ENCODE measurements around the gene FSD1.

FSD1 gene

DNA sequence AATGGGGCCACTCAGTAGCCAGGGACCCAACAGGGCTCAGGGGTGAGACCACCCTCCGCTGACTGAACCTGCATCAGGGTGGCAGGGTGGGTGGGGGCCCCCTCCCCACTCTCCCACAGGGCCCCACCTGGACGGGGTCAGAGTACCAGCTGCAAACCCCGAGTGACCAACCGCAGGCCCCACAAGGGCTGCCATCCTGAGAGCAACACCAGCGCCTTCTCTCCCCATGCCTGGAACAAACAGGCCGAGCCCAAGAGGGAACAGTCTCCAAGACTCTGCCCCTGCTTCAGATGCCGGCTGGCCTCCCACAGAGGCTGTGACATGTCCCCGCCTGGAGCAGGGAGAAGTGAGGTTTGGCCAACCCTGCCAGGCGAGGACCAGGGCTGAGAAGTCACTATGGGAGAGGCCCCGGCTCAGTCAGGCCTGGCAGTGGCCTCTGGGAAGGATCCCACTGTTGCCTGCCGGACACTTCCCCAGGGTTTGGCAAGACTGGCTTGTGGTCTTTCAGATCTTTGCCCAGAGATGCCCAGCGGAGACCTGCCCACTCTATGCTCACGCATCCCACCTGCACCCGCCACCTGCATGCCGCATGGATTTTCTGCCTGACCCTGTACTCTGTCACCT is 66.1 kb downstream of the FSD1 start:
- no peak for DNase-seq (ENCODE audit: insufficient read length, low spot score)
- TF ChIP-seq, protein P1, sequence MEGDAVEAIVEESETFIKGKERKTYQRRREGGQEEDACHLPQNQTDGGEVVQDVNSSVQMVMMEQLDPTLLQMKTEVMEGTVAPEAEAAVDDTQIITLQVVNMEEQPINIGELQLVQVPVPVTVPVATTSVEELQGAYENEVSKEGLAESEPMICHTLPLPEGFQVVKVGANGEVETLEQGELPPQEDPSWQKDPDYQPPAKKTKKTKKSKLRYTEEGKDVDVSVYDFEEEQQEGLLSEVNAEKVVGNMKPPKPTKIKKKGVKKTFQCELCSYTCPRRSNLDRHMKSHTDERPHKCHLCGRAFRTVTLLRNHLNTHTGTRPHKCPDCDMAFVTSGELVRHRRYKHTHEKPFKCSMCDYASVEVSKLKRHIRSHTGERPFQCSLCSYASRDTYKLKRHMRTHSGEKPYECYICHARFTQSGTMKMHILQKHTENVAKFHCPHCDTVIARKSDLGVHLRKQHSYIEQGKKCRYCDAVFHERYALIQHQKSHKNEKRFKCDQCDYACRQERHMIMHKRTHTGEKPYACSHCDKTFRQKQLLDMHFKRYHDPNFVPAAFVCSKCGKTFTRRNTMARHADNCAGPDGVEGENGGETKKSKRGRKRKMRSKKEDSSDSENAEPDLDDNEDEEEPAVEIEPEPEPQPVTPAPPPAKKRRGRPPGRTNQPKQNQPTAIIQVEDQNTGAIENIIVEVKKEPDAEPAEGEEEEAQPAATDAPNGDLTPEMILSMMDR (IDR thresholded peaks at IDR 0.05; ENCODE audit: insufficient read depth, missing control alignments) = no peak
- no peak for FAIRE-seq

DNA sequence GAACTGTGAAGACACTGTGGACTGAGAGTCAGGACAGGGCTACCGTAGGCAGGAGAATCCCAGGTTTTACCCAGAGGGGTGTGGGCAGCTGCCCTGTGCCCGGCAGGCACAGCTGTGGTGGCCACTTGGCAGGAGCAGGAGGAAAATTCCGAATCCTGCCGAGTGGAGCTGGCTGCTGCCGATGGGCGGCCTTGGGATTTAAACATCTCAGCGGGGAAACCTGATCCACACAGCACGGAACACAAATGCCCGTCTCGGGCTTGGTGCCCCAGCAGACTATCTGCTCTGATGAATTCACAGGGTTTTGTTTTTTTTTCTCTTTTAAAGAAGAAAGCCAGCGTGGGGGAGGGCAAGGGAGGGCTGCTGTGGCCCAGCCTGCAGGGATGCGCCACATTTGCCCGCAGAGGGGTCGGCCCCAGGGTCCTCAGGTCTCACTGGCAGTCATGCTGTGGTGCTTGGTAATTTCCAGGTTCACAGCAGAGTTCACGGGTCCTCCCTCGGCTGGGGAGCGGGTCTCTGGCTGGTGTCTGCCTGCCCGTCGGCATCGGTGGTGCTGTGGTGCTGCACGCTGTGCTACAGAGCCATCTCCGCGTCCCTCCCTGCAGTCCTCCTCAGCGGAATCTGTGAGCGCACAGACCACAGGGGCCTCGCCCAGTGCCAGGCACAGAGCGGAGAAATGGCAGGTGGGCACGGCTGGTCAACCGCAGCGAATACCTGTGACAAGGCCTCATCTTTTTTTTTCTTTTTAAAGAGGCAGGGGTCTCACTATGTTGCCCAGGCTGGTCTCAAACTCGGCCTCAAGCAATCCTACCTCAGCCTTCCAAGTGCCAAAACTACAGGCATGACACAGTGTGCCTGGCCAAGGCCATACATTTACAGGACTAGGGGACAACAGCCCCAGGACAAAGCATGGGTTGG is 67.1 kb downstream of the FSD1 start:
- TF ChIP-seq, protein P1 (IDR thresholded peaks at IDR 0.05; ENCODE audit: insufficient read depth, missing control alignments) = no peak
- FAIRE-seq = no peak
- no peak for DNase-seq (ENCODE audit: insufficient read length, low spot score)

DNA sequence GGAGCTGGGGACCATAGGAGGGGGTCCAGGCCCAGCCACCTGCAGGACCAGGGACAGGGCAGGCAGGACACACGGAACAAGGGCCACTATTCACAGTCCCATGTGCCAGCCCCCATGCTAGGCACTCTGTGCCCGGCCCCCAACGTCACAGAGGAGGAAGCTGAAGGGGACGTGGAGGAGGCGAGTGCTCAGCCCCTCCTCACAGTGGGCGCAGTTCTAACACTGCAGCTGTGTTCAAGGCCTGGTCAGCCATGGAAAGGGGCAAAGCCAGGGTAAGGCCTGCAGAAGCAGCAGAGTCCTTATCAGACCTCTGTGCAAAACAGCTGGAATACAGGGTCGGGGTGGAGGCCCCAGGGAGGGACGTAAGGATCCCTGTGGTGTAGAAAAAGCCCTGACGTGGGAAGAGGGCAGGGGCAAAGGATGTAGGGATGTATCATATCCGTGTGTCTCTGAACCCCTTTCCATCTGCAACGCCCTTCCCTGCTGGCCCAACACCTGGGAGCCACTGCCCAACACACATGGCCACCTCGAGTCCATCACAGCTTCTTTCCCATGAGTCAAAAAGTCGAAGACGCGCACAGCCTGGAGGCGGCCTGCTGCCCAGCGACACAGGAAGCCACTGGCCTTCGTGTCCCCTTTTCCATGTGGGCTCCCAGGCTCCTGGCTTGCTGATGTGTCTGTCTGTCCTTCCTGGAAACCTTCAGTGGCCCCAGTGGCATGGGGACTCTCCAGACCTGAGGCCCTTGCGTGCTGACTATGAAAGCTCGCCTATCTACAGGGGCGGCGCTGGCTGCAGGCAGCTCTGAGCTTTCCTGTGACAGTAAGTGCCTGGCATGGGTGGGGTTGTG is 68.0 kb downstream of the FSD1 start:
- no peak for DNase-seq (ENCODE audit: insufficient read length, low spot score)
- TF ChIP-seq, protein P1 (IDR thresholded peaks at IDR 0.05; ENCODE audit: insufficient read depth, missing control alignments) = no peak
- no peak for FAIRE-seq

DNA sequence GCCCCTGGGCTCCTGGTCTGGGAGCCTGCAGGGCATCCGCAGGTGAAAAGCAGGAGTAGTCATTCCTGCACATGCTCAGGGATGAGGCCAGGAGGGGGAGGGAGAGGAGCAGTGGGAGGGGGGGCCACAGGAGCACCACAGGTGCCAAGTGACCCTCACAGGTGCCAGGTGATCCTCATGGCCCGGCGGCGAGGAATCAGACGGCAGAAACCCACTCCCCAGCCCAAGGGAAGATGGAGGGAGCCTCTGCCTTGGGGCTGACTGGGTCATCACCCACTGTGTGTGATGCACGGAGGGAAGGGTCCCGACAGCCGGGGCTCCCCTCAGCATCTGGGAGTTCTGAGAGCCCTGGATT is 68.6 kb downstream of the FSD1 start:
- FAIRE-seq (no peak), DNase-seq (ENCODE audit: insufficient read length, low spot score) (no peak)
- TF ChIP-seq, protein P1 (IDR thresholded peaks at IDR 0.05; ENCODE audit: insufficient read depth, missing control alignments) = no peak
